Measurements from ENCODE around the gene DNAH17.
"Not testable (repeated sequence)": the region's sequence is repeated elsewhere in the genome, so short reads cannot be mapped to it uniquely, and the experiment has no call there.

Gene DNAH17

DNA sequence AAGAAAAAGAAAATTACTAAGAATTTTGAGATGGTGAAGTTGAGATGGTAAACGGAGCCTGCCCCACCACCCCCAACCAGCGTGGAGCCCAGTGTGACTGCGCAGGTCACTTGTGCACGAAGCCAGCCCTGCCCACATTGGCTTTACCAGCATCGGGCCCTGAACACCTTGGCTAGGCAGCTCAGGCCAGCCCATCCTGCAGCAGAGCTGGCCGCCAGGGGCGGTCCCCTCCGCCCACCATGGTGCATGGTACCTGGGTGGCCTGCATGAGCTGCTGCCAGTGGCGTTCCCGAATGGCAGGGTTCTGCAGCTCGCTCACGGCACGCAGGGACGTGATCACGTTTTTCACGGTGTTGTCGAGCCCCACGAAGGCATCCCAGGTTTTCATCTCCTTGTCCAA lies 62.7 kb downstream of the DNAH17 start:
- DNase-seq: no peak

DNA sequence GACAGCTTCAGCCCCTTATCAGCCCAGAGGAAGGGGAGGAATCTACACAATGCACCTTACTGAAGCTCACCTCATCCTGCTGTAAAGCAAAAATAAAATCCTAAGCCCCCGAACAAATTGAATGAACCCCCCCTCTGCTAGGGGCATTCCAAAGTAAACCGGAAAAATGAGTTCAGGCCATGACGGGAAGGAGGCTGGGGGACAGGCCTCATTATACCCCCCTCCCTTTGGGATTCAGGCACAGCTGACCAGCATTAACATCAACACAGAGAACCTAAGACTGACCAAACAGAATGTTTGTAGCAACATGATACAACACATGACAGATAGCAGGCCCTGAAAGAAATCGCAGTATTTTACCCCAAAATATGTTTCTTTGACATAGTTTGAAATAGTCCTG lies 64.2 kb downstream of the DNAH17 start:
- DNase-seq: no peak

GRCh38 chr17:78510141-78511075 lies 66.8 kb downstream of the DNAH17 start:
- no peak for DNase-seq

DNA sequence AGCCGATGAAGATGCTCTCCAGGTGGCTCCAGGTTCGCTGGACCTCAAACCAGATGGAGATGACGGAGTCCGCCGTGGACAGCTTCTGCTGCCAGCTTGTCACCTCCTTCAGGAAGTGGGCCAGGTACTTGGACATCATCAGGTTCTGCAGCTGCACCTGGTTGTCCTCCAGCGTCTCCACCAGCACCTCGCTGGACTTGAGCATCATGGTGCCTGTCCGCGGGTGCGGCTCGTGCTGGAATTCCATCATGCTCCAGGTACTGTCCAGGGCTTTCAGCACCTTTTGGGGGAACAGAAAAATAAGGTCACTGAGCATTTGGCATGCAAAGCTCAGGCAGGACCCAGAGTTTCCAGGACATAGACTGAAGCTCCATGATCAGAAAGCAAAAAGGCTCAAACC lies 69.7 kb downstream of the DNAH17 start:
- no peak for DNase-seq

- no peak for DNase-seq
These were observed 70.5 kb downstream of the DNAH17 start for GRCh38 chr17:78506454-78507309.

GRCh38 chr17:78504156-78504925 lies 72.9 kb downstream of the DNAH17 start:
- no peak for DNase-seq

DNA sequence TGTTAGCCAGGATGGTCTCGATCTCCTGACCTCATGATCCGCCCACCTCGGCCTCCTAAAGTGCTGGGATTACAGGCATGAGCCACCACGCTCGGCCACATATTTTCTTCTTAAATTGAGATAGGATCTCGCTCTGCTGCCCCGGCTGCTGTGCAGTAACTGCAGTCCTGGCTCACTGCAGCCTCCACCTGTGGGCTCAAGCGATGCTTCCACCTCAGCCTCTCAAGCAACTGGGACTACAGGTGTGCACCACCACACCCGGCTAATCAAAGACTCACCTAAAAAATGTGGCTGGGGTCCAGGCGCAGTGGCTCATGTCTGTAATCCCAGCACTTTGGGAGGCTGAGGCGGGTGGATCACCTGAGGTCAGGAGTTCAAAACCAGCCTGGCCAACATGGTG lies 73.8 kb downstream of the DNAH17 start:
- not testable (repeated sequence) for DNase-seq

GRCh38 chr17:78502611-78503148 lies 74.5 kb downstream of the DNAH17 start:
- no peak for DNase-seq

GRCh38 chr17:78501241-78502036 lies 75.8 kb downstream of the DNAH17 start:
- no peak for DNase-seq

- no peak for DNase-seq
These were observed 76.4 kb downstream of the DNAH17 start for GRCh38 chr17:78500806-78501205.

GRCh38 chr17:78499715-78500540 lies 77.3 kb downstream of the DNAH17 start:
- DNase-seq: no peak

- DNase-seq: no peak
These were observed 78.3 kb downstream of the DNAH17 start for GRCh38 chr17:78498848-78499247.

GRCh38 chr17:78497115-78497540 lies 80.1 kb downstream of the DNAH17 start:
- DNase-seq: peak; percentile 61

DNA sequence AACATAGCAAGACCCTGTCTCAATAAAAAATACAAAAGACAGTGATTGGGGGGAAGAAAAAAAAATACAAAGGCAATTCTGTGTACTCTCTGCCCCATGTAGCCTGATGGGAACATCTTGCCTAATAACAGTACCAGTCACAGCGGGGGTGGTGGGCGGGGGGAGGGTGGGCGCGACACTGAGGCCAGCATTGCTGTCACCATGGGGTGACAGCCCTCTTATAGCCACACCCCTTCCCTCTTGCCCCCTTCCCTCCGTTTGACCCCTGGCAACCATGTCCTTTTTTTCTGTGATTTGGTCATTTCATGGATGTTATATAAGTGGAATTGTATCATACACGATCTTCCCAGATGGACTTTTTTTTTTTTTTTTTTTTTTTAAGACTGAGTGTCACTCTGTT lies 80.9 kb downstream of the DNAH17 start:
- no peak for DNase-seq

GRCh38 chr17:78495634-78496033 lies 81.6 kb downstream of the DNAH17 start:
- no peak for DNase-seq

DNA sequence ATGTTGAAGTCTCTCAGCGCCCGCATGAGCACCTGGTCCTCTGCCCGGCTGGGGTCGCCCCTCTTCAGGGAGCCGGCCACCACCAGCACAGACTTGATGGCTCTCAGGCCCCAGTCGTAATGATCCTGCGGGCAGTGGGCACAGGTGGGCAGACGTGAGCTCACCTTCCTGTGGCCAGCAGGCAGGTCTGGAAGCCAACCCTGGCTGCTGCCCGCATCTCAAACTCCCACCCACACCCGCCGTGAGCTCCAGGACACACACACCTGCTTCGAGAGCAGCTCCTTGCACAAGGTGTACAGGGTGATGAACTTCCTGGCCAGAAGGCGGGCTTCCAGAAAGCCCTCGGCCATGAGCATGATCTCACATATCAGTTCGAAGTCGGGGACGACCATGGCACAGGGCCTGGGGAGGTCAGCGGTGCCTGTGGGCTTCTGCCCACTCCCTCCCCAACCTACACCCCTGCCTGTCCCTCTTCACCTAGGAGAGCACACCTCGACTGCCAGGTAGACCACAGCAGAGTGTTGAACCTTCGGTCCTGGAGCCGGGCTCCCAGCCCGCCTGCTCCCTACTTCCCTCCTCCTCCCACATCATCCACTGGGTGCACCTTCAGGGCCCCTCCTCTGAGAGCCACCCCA lies 82.4 kb downstream of the DNAH17 start:
- DNase-seq: no peak

GRCh38 chr17:78493853-78494695 lies 83.1 kb downstream of the DNAH17 start:
- DNase-seq: no peak

DNA sequence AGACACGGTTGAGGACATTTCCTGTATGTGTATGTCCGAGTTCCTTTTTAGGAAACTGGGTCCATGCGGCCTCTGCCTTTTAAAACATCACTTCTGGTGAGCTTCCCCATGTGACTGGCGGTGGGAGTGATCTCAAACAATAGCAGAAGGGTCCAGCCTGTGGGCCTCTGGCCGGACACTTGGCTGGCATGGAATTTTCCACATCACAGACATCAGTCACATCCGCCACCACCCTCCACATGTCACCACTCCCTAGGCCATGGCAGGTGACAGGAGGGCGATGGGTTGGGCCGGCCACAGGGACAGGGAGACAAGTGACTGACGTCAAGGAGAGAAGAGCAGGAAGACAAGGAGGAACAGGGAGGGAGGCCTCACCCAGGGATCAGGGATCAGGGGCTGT lies 83.7 kb downstream of the DNAH17 start:
- no peak for DNase-seq

- DNase-seq: no peak
These were observed 84.9 kb downstream of the DNAH17 start for GRCh38 chr17:78492116-78492799.

Data from CD4-positive, alpha-beta T cell treated with Interleukin-15 for 1 hour (primary cell).